HUES64 (cell line): Measurements from ENCODE around the gene SVOP.
"Not testable (repeated sequence)": the region's sequence is repeated elsewhere in the genome, so short reads cannot be mapped to it uniquely, and the experiment has no call there.

Experiments used
- H3K27ac ChIP-seq: 2 replicates; pipeline ENCODE4 v1.7.0; 2013; ENCODE audit warnings: low read depth, low read length, inconsistent platforms
- H3K27me3 ChIP-seq: 2 replicates; pipeline ENCODE4 v1.6.1; 2013; ENCODE audit warnings: mild to moderate bottlenecking, low read length; ENCODE audit not compliant: insufficient read depth
- H3K36me3 ChIP-seq: 2 replicates; pipeline ENCODE4 v1.6.1; 2013; ENCODE audit warnings: mild to moderate bottlenecking, low read length; ENCODE audit not compliant: insufficient read depth
- H3K4me1 ChIP-seq: 2 replicates; pipeline ENCODE4 v1.6.1; 2013; ENCODE audit warnings: mild to moderate bottlenecking, low read length, moderate library complexity; ENCODE audit not compliant: insufficient read depth
- H3K4me3 ChIP-seq: 2 replicates; pipeline ENCODE4 v1.5.1; 2013; ENCODE audit warnings: mild to moderate bottlenecking, low read length, moderate library complexity
- H3K9ac ChIP-seq: 2 replicates; pipeline ENCODE4 v1.6.1; 2013; ENCODE audit warnings: mild to moderate bottlenecking, low read depth, low read length
- H3K9me3 ChIP-seq: 2 replicates; pipeline ENCODE4 v1.6.1; 2013; ENCODE audit warnings: low read depth, low read length; ENCODE audit not compliant: insufficient read depth
- WGBS: fragments of 150-250, 120-280 bp; methylation state at CpG from one replicate; pipeline ENCODE4 v1.1.7; 2013; ENCODE audit warnings: missing lambda C conversion rate; 5-methylcytosine and 5-hydroxymethylcytosine counted together

SVOP gene

GRCh38 chr12:109028624-109029023, 7.8 kb upstream of the SVOP start:
- H3K9me3 ChIP-seq, H3K9ac ChIP-seq, H3K27me3 ChIP-seq, H3K4me1 ChIP-seq, H3K36me3 ChIP-seq, H3K27ac ChIP-seq, H3K4me3 ChIP-seq: not testable (repeated sequence)
- whole genome bisulfite sequencing, result 79% methylated on average over 2 of the region's 3 CpGs

GRCh38 chr12:109027767-109028166, 6.9 kb upstream of the SVOP start:
- WGBS, result 67% methylated on average over 1 of the region's 1 CpG

GRCh38 chr12:109020146-109020795, 597 bp downstream of the SVOP start:
- no peaks in the 10 kb centered on the region for H3K36me3 ChIP-seq
- peaks cover 6% of the 10 kb centered on the region; the same call in 1 of the 2 replicates for H3K27me3 ChIP-seq
- no peaks in the 10 kb centered on the region for H3K9me3 ChIP-seq
- peak overlapping the region; percentile 46 for H3K4me3 ChIP-seq
- WGBS, result 66% methylated on average over 7 of the region's 7 CpGs
- no peak overlapping the region for H3K27ac ChIP-seq
- H3K4me1 ChIP-seq, result no peaks in the 10 kb centered on the region
- H3K9ac ChIP-seq, result no peak overlapping the region

More at GRCh38 chr12:109027767-109028166, 6.9 kb upstream of the SVOP start:
- H3K27me3 ChIP-seq, result no peaks in the 10 kb centered on the region; the same call in 1 of the 2 replicates
- H3K9ac ChIP-seq, result no peak overlapping the region
- H3K9me3 ChIP-seq, result peaks cover 4% of the 10 kb centered on the region; the same call in 1 of the 2 replicates
- H3K4me1 ChIP-seq, result no peaks in the 10 kb centered on the region
- H3K4me3 ChIP-seq, result no peak overlapping the region
- H3K36me3 ChIP-seq, result no peaks in the 10 kb centered on the region
- no peak overlapping the region for H3K27ac ChIP-seq

GRCh38 chr12:109018296-109018695, 2.6 kb downstream of the SVOP start:
- 82% methylated on average over 4 of the region's 4 CpGs for WGBS
- Histone ChIP-seq H3K4me1 (no peaks in the 10 kb centered on the region), H3K27ac (no peak overlapping the region), H3K9ac (no peak overlapping the region), H3K36me3 (no peaks in the 10 kb centered on the region), H3K9me3 (no peaks in the 10 kb centered on the region), H3K27me3 (peaks cover 6% of the 10 kb centered on the region; the same call in 1 of the 2 replicates), H3K4me3 (no peak overlapping the region)

- H3K27me3 ChIP-seq, result no peaks in the 10 kb centered on the region
- no peaks in the 10 kb centered on the region for H3K9me3 ChIP-seq
- no peak overlapping the region for H3K27ac ChIP-seq
- no peak overlapping the region for H3K4me3 ChIP-seq
- H3K36me3 ChIP-seq, result no peaks in the 10 kb centered on the region
- H3K9ac ChIP-seq, result no peak overlapping the region
- WGBS, result 75% methylated on average over 6 of the region's 6 CpGs
- H3K4me1 ChIP-seq, result no peaks in the 10 kb centered on the region
Measured at GRCh38 chr12:109016978-109017377, 3.9 kb downstream of the SVOP start.

- H3K4me3 ChIP-seq, result no peak overlapping the region
- H3K36me3 ChIP-seq, result no peaks in the 10 kb centered on the region
- no peaks in the 10 kb centered on the region for H3K27me3 ChIP-seq
Measured at GRCh38 chr12:109016016-109016415, 4.9 kb downstream of the SVOP start.

GRCh38 chr12:109014984-109015765, 5.7 kb downstream of the SVOP start:
- WGBS, result 91% methylated on average over 6 of the region's 6 CpGs
- no peaks in the 10 kb centered on the region for H3K9me3 ChIP-seq
- H3K36me3 ChIP-seq, result no peaks in the 10 kb centered on the region
- H3K4me3 ChIP-seq, result no peak overlapping the region
- no peak overlapping the region for H3K9ac ChIP-seq
- no peaks in the 10 kb centered on the region for H3K4me1 ChIP-seq
- H3K27ac ChIP-seq, result no peak overlapping the region
- H3K27me3 ChIP-seq, result no peaks in the 10 kb centered on the region

More at GRCh38 chr12:109016016-109016415, 4.9 kb downstream of the SVOP start:
- Histone ChIP-seq H3K9me3 (no peaks in the 10 kb centered on the region), H3K4me1 (no peaks in the 10 kb centered on the region), H3K27ac (no peak overlapping the region), H3K9ac (no peak overlapping the region)
- WGBS, result 88% methylated on average over 8 of the region's 8 CpGs

GRCh38 chr12:109010259-109010658, 10.6 kb downstream of the SVOP start:
- H3K9ac ChIP-seq, result no peak overlapping the region
- no peaks in the 10 kb centered on the region for H3K36me3 ChIP-seq
- no peak overlapping the region for H3K4me3 ChIP-seq
- 80% methylated on average over 2 of the region's 2 CpGs for WGBS
- no peaks in the 10 kb centered on the region for H3K27me3 ChIP-seq
- H3K27ac ChIP-seq, result no peak overlapping the region
- H3K9me3 ChIP-seq, result no peaks in the 10 kb centered on the region
- H3K4me1 ChIP-seq, result no peaks in the 10 kb centered on the region

GRCh38 chr12:109009766-109010165, 11.1 kb downstream of the SVOP start:
- no peak overlapping the region for H3K4me3 ChIP-seq
- H3K9me3 ChIP-seq, result no peaks in the 10 kb centered on the region
- no peak overlapping the region for H3K9ac ChIP-seq
- no peaks in the 10 kb centered on the region for H3K27me3 ChIP-seq
- 90% methylated on average over 1 of the region's 1 CpG for WGBS
- no peaks in the 10 kb centered on the region for H3K36me3 ChIP-seq
- H3K27ac ChIP-seq, result no peak overlapping the region
- no peaks in the 10 kb centered on the region for H3K4me1 ChIP-seq

GRCh38 chr12:109004017-109004416, 16.9 kb downstream of the SVOP start:
- Histone ChIP-seq H3K4me3 (no peak overlapping the region), H3K9ac (no peak overlapping the region), H3K36me3 (no peaks in the 10 kb centered on the region), H3K9me3 (no peaks in the 10 kb centered on the region), H3K27me3 (no peaks in the 10 kb centered on the region), H3K4me1 (no peaks in the 10 kb centered on the region), H3K27ac (no peak overlapping the region)
- WGBS, result 97% methylated on average over 3 of the region's 3 CpGs

- Histone ChIP-seq H3K4me3 (no peak overlapping the region), H3K4me1 (no peaks in the 10 kb centered on the region), H3K27ac (no peak overlapping the region), H3K27me3 (no peaks in the 10 kb centered on the region), H3K36me3 (no peaks in the 10 kb centered on the region), H3K9ac (no peak overlapping the region), H3K9me3 (no peaks in the 10 kb centered on the region; the same call in 1 of the 2 replicates)
- WGBS, result 85% methylated on average over 6 of the region's 6 CpGs
Measured at GRCh38 chr12:108996320-108996719, 24.5 kb downstream of the SVOP start.
